Measurements from ENCODE around the gene IVD.
"Not testable (repeated sequence)": the region's sequence is repeated elsewhere in the genome, so short reads cannot be mapped to it uniquely, and the experiment has no call there.

IVD gene

DNA sequence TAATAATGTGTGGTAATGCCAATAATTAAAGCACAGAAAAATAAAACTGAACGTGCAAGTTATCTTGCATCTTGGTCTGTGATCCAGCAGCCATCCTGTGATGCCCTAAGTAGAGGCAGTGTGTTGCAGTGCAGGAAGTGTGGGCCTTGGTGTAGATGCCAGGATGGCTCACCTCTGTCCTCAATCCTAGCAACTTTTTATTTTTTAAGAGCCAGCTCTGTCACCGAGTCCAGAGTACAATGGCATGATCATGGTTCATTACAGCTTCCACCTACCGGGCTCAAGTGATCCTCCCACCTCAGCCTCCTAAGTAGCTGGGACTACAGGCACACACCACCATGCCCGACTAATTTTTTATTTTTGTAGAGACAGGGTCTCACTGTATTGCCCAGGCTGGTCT, 42.8 kb downstream of the IVD start:
- no peak for TF ChIP-seq CTCF (conservative IDR thresholded peaks at IDR 0.05; ENCODE audit: control insufficient read depth, insufficient read depth, low read depth, low read length)

GRCh38 chr15:40449275-40449674, 43.7 kb downstream of the IVD start:
- no peak for TF ChIP-seq CTCF (conservative IDR thresholded peaks at IDR 0.05; ENCODE audit: control insufficient read depth, insufficient read depth, low read depth, low read length)
- DNase-seq (ENCODE audit: low read depth) = peak; percentile 46
- H3K4me3 ChIP-seq (ENCODE audit: control insufficient read depth, low read depth, low read length) = no peak overlapping the region

More for the DNA sequence above, 42.8 kb downstream of the IVD start:
- H3K4me3 ChIP-seq (ENCODE audit: control insufficient read depth, low read depth, low read length) = no peak overlapping the region
- DNase-seq (ENCODE audit: low read depth) = no peak

GRCh38 chr15:40450047-40450446, 44.5 kb downstream of the IVD start:
- H3K4me3 ChIP-seq (ENCODE audit: control insufficient read depth, low read depth, low read length) = no peak overlapping the region
- no peak for DNase-seq (ENCODE audit: low read depth)
- TF ChIP-seq CTCF (conservative IDR thresholded peaks at IDR 0.05; ENCODE audit: control insufficient read depth, insufficient read depth, low read depth, low read length) = no peak

DNA sequence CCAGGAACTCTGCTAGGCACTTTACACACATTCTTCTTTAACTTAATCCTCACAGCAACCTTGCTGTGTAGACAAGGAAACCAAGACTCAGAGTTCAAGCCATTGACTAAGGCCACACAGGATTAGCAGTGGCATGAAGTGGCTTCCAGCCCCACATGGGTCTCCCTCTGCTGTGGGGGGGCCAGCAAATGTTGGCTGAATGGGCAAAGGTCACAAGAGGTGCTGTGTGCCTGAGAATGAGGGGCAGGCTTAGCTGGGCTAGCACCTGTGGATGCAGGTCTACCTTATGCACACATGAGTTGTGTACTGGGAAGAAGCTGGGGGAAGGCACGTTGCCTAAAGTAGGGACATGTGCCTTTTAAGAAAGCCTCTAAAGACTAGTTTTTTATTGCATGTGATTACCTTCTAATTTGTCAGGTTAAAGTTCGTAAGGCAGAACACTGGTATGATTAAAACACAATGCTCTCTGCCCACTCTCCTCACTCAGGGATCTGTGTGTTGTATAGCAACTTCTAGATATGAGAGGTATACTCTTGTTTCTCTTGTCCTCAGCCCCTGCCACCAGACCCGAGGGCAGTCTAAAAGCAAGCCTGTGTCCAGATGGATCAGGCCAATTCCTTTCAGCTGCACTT, 46.0 kb downstream of the IVD start:
- no peak overlapping the region for H3K4me3 ChIP-seq (ENCODE audit: control insufficient read depth, low read depth, low read length)
- DNase-seq (ENCODE audit: low read depth) = no peak
- TF ChIP-seq CTCF (conservative IDR thresholded peaks at IDR 0.05; ENCODE audit: control insufficient read depth, insufficient read depth, low read depth, low read length) = no peak

DNA sequence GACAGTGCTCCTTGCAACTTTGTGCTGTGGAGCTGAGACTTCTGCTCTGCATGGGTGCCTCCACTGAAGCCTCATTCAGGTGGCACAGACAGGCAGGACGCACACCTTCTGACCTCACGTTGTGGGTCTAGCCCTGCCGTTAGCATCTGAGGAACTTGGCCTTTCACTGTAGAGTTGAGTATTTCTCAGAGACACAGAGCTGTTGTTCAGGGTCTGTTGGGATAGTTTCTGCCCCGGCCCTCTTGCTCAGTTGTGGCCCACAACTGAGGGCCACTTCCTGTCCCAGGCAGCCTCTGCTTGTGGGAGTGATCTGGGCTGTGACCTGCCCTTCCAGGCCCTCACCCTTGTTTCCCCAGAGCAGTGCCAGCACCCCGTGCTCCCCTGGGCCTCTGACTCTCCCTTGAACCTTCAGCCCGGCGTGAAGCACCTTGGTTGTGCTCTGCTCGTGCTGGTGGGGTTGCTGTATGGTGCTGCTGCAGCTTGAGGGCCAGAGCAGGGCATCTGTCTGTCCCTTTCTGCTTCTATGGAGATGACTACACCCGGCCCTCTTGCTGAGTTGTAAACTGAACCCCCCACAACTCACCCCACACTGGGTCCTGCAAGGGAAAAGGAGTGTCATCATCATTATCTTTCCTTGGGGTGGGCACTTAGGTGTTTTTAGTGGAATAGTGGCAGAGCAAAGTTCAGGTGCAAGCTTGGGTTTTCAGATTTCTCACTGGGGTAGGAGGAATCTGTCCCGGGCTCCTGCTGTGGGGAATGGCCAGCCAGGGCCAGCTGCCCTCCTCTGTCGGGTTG, 46.9 kb downstream of the IVD start:
- DNase-seq (ENCODE audit: low read depth) = no peak
- no peak overlapping the region for H3K4me3 ChIP-seq (ENCODE audit: control insufficient read depth, low read depth, low read length)
- no peak for TF ChIP-seq CTCF (conservative IDR thresholded peaks at IDR 0.05; ENCODE audit: control insufficient read depth, insufficient read depth, low read depth, low read length)

DNA sequence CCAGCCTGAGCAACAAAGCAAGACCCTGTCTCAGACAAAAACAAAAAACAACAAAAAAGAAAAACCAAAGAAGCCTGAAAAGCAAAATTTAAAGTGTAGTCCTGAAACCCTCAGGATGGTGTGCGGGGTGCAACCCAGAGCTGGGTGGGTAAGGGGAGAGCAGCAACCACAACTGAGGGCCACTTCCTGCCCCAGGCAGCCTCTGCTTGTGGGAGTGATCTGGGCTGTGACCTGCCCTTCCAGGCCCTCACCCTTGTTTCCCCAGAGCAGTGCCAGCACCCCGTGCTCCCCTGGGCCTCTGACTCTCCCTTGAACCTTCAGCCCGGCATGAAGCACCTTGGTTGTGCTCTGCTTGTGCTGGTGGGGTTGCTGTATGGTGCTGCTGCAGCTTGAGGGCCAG, 48.3 kb downstream of the IVD start:
- not testable (repeated sequence) for DNase-seq (ENCODE audit: low read depth); H3K4me3 ChIP-seq (ENCODE audit: control insufficient read depth, low read depth, low read length)

- TF ChIP-seq CTCF (conservative IDR thresholded peaks at IDR 0.05; ENCODE audit: control insufficient read depth, insufficient read depth, low read depth, low read length) = no peak
- H3K4me3 ChIP-seq (ENCODE audit: control insufficient read depth, low read depth, low read length) = no peak overlapping the region
- DNase-seq (ENCODE audit: low read depth) = peak; percentile 68
Observed at GRCh38 chr15:40454904-40455391, 49.4 kb downstream of the IVD start.

Data from fibroblast of mammary gland (primary cell).